HG02623 (cell line): ENCODE results near the gene RAI1.
A peak's percentile ranks its signal among the peaks of the same experiment; 100 is the strongest.

ENCODE experiments used
- ATAC-seq: cut with Tn5 transposase; IDR thresholded peaks from one replicate; pipeline ENCODE4 v1.9.1; 2021; ENCODE audit warnings: moderate library complexity; ENCODE audit not compliant: unreplicated experiment

RAI1 gene

DNA sequence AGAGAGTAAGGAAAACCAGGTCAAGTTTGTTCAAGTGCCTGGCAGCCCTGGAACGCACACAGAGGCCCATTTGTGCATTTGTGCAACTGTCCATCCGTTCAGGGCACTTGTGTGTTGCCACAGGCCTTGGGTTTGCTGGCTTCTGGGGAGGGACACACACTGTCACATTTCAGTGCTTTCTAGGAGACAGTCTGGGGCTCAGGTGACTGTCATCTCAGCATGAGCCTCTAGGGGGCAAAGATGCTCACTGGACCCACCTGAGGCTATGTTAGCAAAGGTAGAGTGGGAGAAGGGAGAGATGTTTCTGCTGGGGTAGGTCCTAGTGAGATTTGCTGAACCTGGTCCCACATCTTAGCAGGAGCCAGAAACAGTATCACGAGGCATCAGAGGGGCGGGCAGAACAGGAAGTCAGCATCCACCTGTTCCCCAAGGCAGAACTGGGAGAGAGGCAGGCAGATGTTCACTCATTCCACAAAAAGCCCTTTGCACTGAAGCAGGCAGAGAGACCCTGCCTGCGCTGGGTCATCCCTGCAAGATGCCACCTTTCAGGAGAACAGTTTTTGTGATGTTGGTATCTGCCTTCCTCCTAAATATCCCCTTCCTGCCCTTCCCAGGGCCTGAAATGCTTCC, 48.5 kb downstream of the RAI1 start:
- ATAC-seq: peak; percentile 58

DNA sequence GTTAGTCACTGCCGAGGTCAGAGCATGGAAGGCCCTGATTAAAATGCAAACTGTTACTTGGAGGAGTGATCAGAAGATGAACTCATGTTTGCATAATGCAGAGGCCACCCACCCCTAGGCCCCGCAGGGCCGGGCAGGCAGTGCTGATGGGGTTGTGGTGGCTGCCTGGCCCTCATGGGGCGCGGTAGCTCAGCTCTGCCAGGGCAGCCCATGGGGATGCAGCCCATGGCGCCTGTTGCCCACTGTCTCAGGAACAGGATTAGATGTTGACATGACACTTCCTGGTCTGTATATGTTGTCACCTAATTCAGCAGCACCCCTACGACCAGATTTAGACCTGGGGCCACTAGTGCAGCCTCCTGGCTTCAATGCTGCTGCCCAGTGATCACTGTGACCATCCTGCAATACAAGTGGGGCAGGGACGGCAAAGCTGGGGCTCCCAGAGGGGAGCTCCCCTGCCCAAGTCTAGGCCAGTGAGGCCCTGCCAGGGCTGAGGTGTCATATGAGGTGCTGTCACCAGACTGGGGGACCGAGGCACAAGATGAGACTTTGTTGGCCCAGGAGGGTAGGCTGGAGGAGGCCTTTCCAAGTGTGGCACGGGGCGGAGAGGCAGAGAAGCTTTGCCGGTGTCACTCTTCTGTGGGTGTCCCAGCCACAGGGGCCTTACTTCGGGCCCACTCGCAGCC, 49.1 kb downstream of the RAI1 start:
- no peak for ATAC-seq

GRCh38 chr17:17732444-17732843, 51.2 kb downstream of the RAI1 start:
- ATAC-seq: no peak

GRCh38 chr17:17732892-17733670, 51.8 kb downstream of the RAI1 start:
- ATAC-seq: no peak

GRCh38 chr17:17736205-17737183, 55.2 kb downstream of the RAI1 start:
- no peak for ATAC-seq

GRCh38 chr17:17737961-17738894, 57.0 kb downstream of the RAI1 start:
- ATAC-seq: no peak

GRCh38 chr17:17738901-17739300, 57.6 kb downstream of the RAI1 start:
- no peak for ATAC-seq

DNA sequence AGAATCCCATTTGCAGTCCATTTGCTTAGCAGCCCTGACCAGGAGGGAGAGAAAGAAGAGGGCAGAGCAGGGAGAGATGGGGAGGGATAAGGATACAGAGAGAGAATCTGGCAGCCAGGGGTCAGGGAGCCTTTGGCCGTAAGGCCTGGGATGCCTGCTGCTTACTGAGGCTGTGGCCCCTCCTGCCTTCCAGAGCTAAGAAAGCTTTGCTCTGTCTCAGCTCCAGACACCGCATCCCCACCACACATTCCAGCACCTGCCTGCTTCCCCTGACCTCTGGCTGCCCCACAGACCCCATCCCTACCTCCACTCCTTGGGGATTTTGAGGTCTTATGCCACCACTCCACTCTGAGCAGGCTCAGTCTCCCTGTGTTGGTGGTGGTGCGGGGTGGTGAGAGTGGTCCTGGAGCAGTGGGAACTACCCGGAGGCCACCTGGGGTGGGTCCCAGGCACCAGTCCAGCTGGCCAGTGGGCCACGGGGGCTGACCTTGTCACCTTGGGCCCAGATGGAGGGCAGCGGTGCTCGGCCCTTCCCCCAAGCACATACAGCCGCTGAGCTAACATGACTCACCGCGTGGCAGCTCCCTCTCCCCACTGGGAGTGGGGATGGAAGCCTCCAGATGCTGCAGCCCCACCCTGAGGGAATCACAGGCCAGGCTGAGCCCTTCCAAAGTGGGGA, 58.3 kb downstream of the RAI1 start:
- no peak for ATAC-seq

DNA sequence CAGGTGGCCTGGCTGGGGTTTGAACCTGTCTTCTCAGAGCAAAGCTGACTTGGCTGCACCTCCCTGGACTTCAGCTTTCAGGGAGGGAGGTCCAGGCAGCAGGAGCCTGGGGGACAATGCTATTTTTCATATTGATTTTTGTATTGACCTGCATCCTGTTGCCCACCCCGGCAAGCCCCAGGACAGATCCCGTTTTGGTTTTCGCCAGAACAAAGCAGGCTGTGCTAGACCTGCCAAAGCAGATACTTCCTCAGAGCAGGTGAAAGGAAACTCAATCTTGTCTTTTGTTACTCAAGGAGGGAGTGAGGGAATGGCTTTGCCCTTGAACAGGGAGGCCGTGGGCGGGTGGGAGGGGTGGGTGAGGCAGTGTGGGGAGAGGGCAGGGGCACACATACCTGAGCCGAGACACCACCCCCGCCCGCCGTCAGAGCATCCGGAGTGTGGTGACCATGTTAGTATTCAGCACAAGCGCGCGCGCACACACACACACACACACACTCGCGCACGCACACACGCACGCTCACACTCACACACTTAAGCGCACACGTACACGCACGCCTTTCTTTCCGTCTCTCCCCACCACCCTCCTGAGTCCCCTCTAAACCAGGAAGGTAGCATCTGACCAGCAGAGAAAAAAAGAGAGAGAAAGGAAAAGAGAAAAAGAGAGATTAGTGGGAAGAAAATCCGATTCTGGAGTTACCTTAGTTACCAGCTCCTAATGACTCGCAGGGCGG, 59.5 kb downstream of the RAI1 start:
- no peak for ATAC-seq

- ATAC-seq: no peak
Measured at GRCh38 chr17:17741349-17742023, 60.2 kb downstream of the RAI1 start.

GRCh38 chr17:17742133-17742621, 60.9 kb downstream of the RAI1 start:
- no peak for ATAC-seq

GRCh38 chr17:17742688-17743390, 61.6 kb downstream of the RAI1 start:
- ATAC-seq: no peak

DNA sequence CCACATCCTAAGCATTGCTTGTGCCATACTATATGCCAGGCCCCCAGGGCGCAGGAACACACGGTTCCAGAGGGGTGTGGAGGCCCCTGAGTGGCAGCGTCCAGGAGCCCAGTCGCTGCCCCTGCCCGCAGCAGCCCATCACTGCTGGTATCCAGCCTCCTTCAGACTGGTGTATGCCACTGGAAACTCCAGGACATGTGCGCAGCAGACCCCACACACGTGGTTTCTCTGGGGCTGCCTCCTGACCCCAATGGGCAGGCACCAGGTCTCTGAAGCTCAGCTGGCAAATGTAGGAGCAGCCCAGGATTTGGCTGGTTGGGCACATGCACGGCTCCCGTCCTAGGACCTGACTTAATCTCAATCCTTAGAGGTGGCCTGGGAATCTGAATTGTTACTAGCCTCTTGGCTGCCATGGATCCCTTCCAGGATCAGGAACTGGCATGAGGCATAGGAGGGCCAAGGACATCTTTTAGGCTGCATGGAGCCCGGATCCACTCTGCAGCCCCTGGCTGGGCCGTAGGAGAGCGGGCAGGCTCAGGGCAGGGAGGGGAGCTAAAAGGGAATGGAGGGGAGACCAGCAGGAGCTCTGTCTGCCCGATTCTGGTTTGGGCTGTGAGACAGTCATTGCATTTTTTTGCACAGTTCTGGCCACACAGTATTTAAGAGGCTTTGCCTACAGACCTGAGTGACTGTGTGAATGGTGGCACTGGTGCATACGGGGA, 62.3 kb downstream of the RAI1 start:
- no peak for ATAC-seq

DNA sequence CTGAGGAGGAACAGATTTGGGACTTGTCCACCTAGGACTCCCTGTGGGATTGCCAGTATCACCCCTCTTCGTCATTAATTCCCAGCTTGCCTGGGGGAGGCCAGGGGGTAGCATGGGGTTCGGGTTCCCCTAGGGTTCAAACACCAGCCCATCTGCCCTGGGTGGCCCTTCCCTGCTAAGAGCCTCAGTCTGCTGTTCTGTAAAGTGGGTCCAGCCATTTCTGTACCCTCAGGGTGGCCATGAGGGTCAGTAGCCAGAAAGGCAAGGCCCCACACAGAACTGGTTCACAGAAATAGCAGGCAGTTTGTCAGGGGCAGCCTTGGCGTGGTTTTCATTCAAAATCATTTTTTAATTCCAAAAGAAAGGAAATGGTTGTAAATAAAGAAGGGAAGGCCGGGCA, 62.9 kb downstream of the RAI1 start:
- no peak for ATAC-seq

GRCh38 chr17:17745476-17746455, 64.5 kb downstream of the RAI1 start:
- no peak for ATAC-seq
